GM21381 (cell line): ENCODE measurements around the gene RASSF8.
A peak's percentile ranks its signal among the peaks of the same experiment; 100 is the strongest.
"Not testable (repeated sequence)": the region's sequence is repeated elsewhere in the genome, so short reads cannot be mapped to it uniquely, and the experiment has no call there.

Source experiments
- ATAC-seq: cut with Tn5 transposase; IDR thresholded peaks from one replicate; pipeline ENCODE4 v1.9.1; 2021; ENCODE audit warnings: mild to moderate bottlenecking, moderate library complexity; ENCODE audit not compliant: unreplicated experiment

RASSF8 gene

GRCh38 chr12:26055087-26055486, 96.6 kb downstream of the RASSF8 start:
- ATAC-seq, result no peak

GRCh38 chr12:26056335-26056734, 97.9 kb downstream of the RASSF8 start:
- ATAC-seq, result no peak

GRCh38 chr12:26057271-26057670, 98.8 kb downstream of the RASSF8 start:
- ATAC-seq, result not testable (repeated sequence)

- no peak for ATAC-seq
Measured at GRCh38 chr12:26058308-26058707, 99.8 kb downstream of the RASSF8 start.

- ATAC-seq, result no peak
Measured at GRCh38 chr12:26058818-26059217, 100.3 kb downstream of the RASSF8 start.

- ATAC-seq, result no peak
Measured at GRCh38 chr12:26062006-26062405, 103.5 kb downstream of the RASSF8 start.

- ATAC-seq, result no peak
Measured at GRCh38 chr12:26062566-26062965, 104.1 kb downstream of the RASSF8 start.

- no peak for ATAC-seq
Measured at GRCh38 chr12:26065451-26065850, 107.0 kb downstream of the RASSF8 start.

- ATAC-seq, result no peak
Measured at GRCh38 chr12:26068503-26068902, 110.0 kb downstream of the RASSF8 start.

- no peak for ATAC-seq
Measured at GRCh38 chr12:26069796-26070195, 111.3 kb downstream of the RASSF8 start.

- no peak for ATAC-seq
Measured at GRCh38 chr12:26077915-26078702, 119.6 kb downstream of the RASSF8 start.

- ATAC-seq, result no peak
Measured at GRCh38 chr12:26080911-26081310, 122.4 kb downstream of the RASSF8 start.

- no peak for ATAC-seq
Measured at GRCh38 chr12:26086936-26087335, 128.5 kb downstream of the RASSF8 start.

GRCh38 chr12:26088998-26089397, 130.5 kb downstream of the RASSF8 start:
- ATAC-seq, result peak; percentile 87

- no peak for ATAC-seq
Measured at GRCh38 chr12:26090836-26091510, 132.5 kb downstream of the RASSF8 start.

- no peak for ATAC-seq
Measured at GRCh38 chr12:26091822-26092221, 133.3 kb downstream of the RASSF8 start.

- ATAC-seq, result no peak
Measured at GRCh38 chr12:26092346-26093105, 134.0 kb downstream of the RASSF8 start.

GRCh38 chr12:26095186-26095585, 136.7 kb downstream of the RASSF8 start:
- ATAC-seq, result no peak

- ATAC-seq, result no peak
Measured at GRCh38 chr12:26096036-26096435, 137.6 kb downstream of the RASSF8 start.

- no peak for ATAC-seq
Measured at GRCh38 chr12:26097046-26097878, 138.8 kb downstream of the RASSF8 start.
